ENCODE data around the gene GRAMD1C.

GRAMD1C gene

DNA sequence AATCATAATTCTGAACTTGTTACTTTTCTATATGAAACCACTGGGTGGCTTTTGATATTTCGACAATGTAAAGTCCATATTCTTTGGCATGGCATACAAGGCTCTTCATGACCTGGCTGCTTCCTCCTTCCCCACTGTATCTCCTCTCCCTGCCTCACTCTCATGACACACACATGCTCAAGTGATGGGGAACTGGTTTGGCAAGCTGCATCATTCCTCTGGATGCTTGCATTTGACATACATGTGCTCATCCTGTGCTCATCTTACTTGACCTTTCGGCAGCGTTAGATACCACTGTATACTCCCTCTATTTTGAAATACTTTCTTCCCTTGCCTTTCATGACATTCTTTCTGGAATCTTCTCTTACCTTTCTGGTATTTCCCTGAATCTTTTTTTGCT is 57.4 kb downstream of the GRAMD1C start:
- Histone ChIP-seq H3K9me3 (ENCODE audit: insufficient read depth, low read length) (no peaks in the 10 kb centered on the region), H2AFZ (ENCODE audit: low read depth, low read length, severe bottlenecking) (no peak overlapping the region), H3K79me2 (ENCODE audit: insufficient read depth, low read length) (no peaks in the 10 kb centered on the region)

GRCh38 chr3:113896930-113897329 is 58.3 kb downstream of the GRAMD1C start:
- no peaks in the 10 kb centered on the region for H3K36me3 ChIP-seq (ENCODE audit: low read length)
- H3K9me3 ChIP-seq (ENCODE audit: insufficient read depth, low read length), result no peaks in the 10 kb centered on the region
- H3K27ac ChIP-seq (ENCODE audit: low read depth, low read length), result no peak overlapping the region
- no peaks in the 10 kb centered on the region for H4K20me1 ChIP-seq (ENCODE audit: low read depth, low read length)
- H3K9me2 ChIP-seq (replicated peaks; ENCODE audit: insufficient read depth, low read length), result no peaks in the 10 kb centered on the region
- H3F3A ChIP-seq (ENCODE audit: insufficient read depth), result no peaks in the 10 kb centered on the region
- no peaks in the 10 kb centered on the region for H3K27me3 ChIP-seq (ENCODE audit: low read length)
- no peaks in the 10 kb centered on the region for H3K79me2 ChIP-seq (ENCODE audit: insufficient read depth, low read length)
- no peak for TF ChIP-seq EZH2phosphoT487 (conservative IDR thresholded peaks at IDR 0.05; ENCODE audit: low read length)
- no peak for TF ChIP-seq CTCF (IDR thresholded peaks at IDR 0.05; ENCODE audit: insufficient read depth, low read length, poor library complexity, severe bottlenecking)
- H3K4me3 ChIP-seq (ENCODE audit: insufficient read depth, low read length, poor library complexity, severe bottlenecking), result no peak overlapping the region
- no peak overlapping the region for H3K9ac ChIP-seq (ENCODE audit: low read length)
- H2AFZ ChIP-seq (ENCODE audit: low read depth, low read length, severe bottlenecking), result peak overlapping the region; percentile 12
- H3K4me2 ChIP-seq (ENCODE audit: low read depth, low read length, poor library complexity, severe bottlenecking), result no peak overlapping the region

More for the DNA sequence above, 57.4 kb downstream of the GRAMD1C start:
- Histone ChIP-seq H3K27ac (ENCODE audit: low read depth, low read length) (no peak overlapping the region), H4K20me1 (ENCODE audit: low read depth, low read length) (no peaks in the 10 kb centered on the region), H3K36me3 (ENCODE audit: low read length) (no peaks in the 10 kb centered on the region), H3K4me3 (ENCODE audit: insufficient read depth, low read length, poor library complexity, severe bottlenecking) (no peak overlapping the region), H3K9me2 (replicated peaks; ENCODE audit: insufficient read depth, low read length) (no peaks in the 10 kb centered on the region), H3K4me2 (ENCODE audit: low read depth, low read length, poor library complexity, severe bottlenecking) (no peak overlapping the region), H3K27me3 (ENCODE audit: low read length) (no peaks in the 10 kb centered on the region), H3F3A (ENCODE audit: insufficient read depth) (no peaks in the 10 kb centered on the region), H3K9ac (ENCODE audit: low read length) (no peak overlapping the region)
- TF ChIP-seq CTCF (IDR thresholded peaks at IDR 0.05; ENCODE audit: insufficient read depth, low read length, poor library complexity, severe bottlenecking) (no peak), EZH2phosphoT487 (conservative IDR thresholded peaks at IDR 0.05; ENCODE audit: low read length) (no peak)

DNA sequence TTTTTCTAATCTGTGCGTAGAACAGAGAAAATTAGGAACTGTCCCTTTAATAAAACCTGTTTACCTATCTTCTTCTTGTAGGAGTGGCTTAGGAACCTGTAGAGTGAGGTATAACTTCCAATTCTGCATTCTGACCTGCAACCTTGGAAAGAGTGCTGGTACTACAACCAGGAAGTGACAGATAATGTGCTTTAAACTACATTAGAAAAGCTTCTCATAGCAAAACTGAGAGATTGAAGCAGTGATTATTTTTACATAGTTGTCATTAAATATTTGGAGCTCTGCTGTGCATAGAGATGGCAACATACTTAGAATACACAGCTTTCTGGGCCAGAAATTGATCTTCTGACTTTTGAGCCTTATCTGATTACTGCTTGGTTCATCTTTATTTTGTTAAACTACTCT is 58.8 kb downstream of the GRAMD1C start:
- no peak overlapping the region for H3K9ac ChIP-seq (ENCODE audit: low read length)
- no peaks in the 10 kb centered on the region for H3K9me3 ChIP-seq (ENCODE audit: insufficient read depth, low read length)
- H4K20me1 ChIP-seq (ENCODE audit: low read depth, low read length), result no peaks in the 10 kb centered on the region
- H2AFZ ChIP-seq (ENCODE audit: low read depth, low read length, severe bottlenecking), result peak overlapping the region; percentile 12
- no peaks in the 10 kb centered on the region for H3K36me3 ChIP-seq (ENCODE audit: low read length)
- H3K4me2 ChIP-seq (ENCODE audit: low read depth, low read length, poor library complexity, severe bottlenecking), result no peak overlapping the region
- H3K27me3 ChIP-seq (ENCODE audit: low read length), result no peaks in the 10 kb centered on the region
- TF ChIP-seq EZH2phosphoT487 (conservative IDR thresholded peaks at IDR 0.05; ENCODE audit: low read length), result no peak
- no peak for TF ChIP-seq CTCF (IDR thresholded peaks at IDR 0.05; ENCODE audit: insufficient read depth, low read length, poor library complexity, severe bottlenecking)
- H3K27ac ChIP-seq (ENCODE audit: low read depth, low read length), result no peak overlapping the region
- H3K4me3 ChIP-seq (ENCODE audit: insufficient read depth, low read length, poor library complexity, severe bottlenecking), result no peak overlapping the region
- H3K79me2 ChIP-seq (ENCODE audit: insufficient read depth, low read length), result no peaks in the 10 kb centered on the region
- H3F3A ChIP-seq (ENCODE audit: insufficient read depth), result no peaks in the 10 kb centered on the region
- H3K9me2 ChIP-seq (replicated peaks; ENCODE audit: insufficient read depth, low read length), result no peaks in the 10 kb centered on the region

Data from SU-DHL-6 (cell line).